Loucy (cell line): Measurements from ENCODE around the gene HLA-DMA.

ENCODE experiments used
- H2AFZ ChIP-seq: fragments of 200-600 bp; sonication (generic); 2 replicates; pipeline ENCODE4 v1.6.0; 2016; ENCODE audit warnings: antibody characterized with exemption, mild to moderate bottlenecking, low read length, moderate library complexity
- H3F3A ChIP-seq: fragments of 200-600 bp; 2 replicates; pipeline ENCODE4 v1.6.0; 2016; ENCODE audit warnings: antibody characterized with exemption, low read depth, mild to moderate bottlenecking
- H3K27me3 ChIP-seq: fragments of 200-600 bp; sonication (generic); 2 replicates; pipeline ENCODE4 v1.6.1; 2014; ENCODE audit warnings: low read length, mild to moderate bottlenecking; ENCODE audit not compliant: insufficient read depth, poor library complexity, severe bottlenecking
- H3K36me3 ChIP-seq: fragments of 200-600 bp; sonication (generic); 2 replicates; pipeline ENCODE4 v1.6.1; 2016; ENCODE audit warnings: low read length; ENCODE audit not compliant: insufficient read depth
- H3K4me1 ChIP-seq: fragments of 200-600 bp; sonication (generic); 2 replicates; pipeline ENCODE4 v1.5.1; 2014; ENCODE audit warnings: low read length, mild to moderate bottlenecking; ENCODE audit not compliant: insufficient read depth, poor library complexity, severe bottlenecking
- H3K4me2 ChIP-seq: fragments of 200-600 bp; sonication (generic); 2 replicates; pipeline ENCODE4 v1.6.0; 2014; ENCODE audit warnings: antibody characterized with exemption, low read length, low read depth, mild to moderate bottlenecking; ENCODE audit not compliant: poor library complexity, severe bottlenecking
- H3K4me3 ChIP-seq: fragments of 200-600 bp; sonication (generic); 2 replicates; pipeline ENCODE4 v1.5.1; 2014; ENCODE audit warnings: low read length, mild to moderate bottlenecking, mixed read lengths; ENCODE audit not compliant: poor library complexity, severe bottlenecking
- H3K79me2 ChIP-seq: fragments of 200-600 bp; sonication (generic); 2 replicates; pipeline ENCODE4 v1.6.1; 2014; ENCODE audit warnings: low read length; ENCODE audit not compliant: insufficient read depth
- H3K9ac ChIP-seq: fragments of 200-600 bp; sonication (generic); 2 replicates; pipeline ENCODE4 v1.6.0; 2014; ENCODE audit warnings: mild to moderate bottlenecking, low read depth, low read length, moderate library complexity; ENCODE audit not compliant: poor library complexity, severe bottlenecking
- H3K9me2 ChIP-seq: fragments of 200-600 bp; sonication (generic); replicated peaks from 2 replicates; pipeline ENCODE4 v1.6.1; 2016; ENCODE audit warnings: low read depth, low read length, mixed read lengths
- H3K9me3 ChIP-seq: fragments of 200-600 bp; sonication (generic); 2 replicates; pipeline ENCODE4 v1.6.1; 2014; ENCODE audit warnings: mild to moderate bottlenecking, antibody characterized with exemption, low read length, low read depth; ENCODE audit not compliant: insufficient read depth
- H4K20me1 ChIP-seq: fragments of 200-600 bp; sonication (generic); 2 replicates; pipeline ENCODE4 v1.6.0; 2014; ENCODE audit warnings: antibody characterized with exemption, low read length, mild to moderate bottlenecking; ENCODE audit not compliant: insufficient read depth, poor library complexity, severe bottlenecking
- EZH2phosphoT487 ChIP-seq: fragments of 200-600 bp; IDR thresholded peaks from 2 replicates; pipeline ENCODE4 v1.6.1; 2018; ENCODE audit warnings: antibody characterized with exemption, mild to moderate bottlenecking, moderate library complexity, borderline replicate concordance
- TF ChIP-seq, protein P1 (sequence below): fragments of 200-600 bp; sonication (generic); conservative IDR thresholded peaks from 2 replicates; pipeline ENCODE4 v1.5.1; 2014; ENCODE audit warnings: mild to moderate bottlenecking, antibody characterized with exemption, low read length

HLA-DMA gene

DNA sequence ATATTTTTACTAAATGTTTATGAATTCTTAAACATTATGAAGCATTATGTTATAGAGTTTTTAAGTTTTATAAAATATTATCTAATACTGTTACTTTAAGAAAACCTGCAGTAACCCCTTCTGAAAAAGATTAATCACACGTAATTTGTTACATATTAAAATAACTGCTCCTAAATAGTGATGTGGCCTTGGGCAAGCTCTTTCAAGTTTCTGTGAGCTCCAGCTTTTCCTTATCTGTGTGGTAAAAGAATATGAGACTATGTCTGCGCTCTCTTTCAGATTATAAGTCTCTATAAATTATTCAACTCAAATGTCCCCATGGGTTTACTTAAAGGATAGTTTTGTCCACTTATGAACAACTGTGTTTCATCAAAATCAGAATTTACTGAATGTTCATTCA, 44.0 kb downstream of the HLA-DMA start:
- Histone ChIP-seq H3F3A (no peaks in the 10 kb centered on the region), H4K20me1 (no peaks in the 10 kb centered on the region), H3K4me1 (no peaks in the 10 kb centered on the region), H3K79me2 (no peaks in the 10 kb centered on the region), H3K27me3 (no peaks in the 10 kb centered on the region), H3K9me3 (no peaks in the 10 kb centered on the region), H3K4me2 (no peak overlapping the region), H3K4me3 (no peak overlapping the region), H3K36me3 (no peaks in the 10 kb centered on the region), H3K9ac (no peak overlapping the region), H2AFZ (no peak overlapping the region), H3K9me2 (no peaks in the 10 kb centered on the region)
- TF ChIP-seq, protein P1, sequence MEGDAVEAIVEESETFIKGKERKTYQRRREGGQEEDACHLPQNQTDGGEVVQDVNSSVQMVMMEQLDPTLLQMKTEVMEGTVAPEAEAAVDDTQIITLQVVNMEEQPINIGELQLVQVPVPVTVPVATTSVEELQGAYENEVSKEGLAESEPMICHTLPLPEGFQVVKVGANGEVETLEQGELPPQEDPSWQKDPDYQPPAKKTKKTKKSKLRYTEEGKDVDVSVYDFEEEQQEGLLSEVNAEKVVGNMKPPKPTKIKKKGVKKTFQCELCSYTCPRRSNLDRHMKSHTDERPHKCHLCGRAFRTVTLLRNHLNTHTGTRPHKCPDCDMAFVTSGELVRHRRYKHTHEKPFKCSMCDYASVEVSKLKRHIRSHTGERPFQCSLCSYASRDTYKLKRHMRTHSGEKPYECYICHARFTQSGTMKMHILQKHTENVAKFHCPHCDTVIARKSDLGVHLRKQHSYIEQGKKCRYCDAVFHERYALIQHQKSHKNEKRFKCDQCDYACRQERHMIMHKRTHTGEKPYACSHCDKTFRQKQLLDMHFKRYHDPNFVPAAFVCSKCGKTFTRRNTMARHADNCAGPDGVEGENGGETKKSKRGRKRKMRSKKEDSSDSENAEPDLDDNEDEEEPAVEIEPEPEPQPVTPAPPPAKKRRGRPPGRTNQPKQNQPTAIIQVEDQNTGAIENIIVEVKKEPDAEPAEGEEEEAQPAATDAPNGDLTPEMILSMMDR: no peak
- TF ChIP-seq EZH2phosphoT487: no peak

DNA sequence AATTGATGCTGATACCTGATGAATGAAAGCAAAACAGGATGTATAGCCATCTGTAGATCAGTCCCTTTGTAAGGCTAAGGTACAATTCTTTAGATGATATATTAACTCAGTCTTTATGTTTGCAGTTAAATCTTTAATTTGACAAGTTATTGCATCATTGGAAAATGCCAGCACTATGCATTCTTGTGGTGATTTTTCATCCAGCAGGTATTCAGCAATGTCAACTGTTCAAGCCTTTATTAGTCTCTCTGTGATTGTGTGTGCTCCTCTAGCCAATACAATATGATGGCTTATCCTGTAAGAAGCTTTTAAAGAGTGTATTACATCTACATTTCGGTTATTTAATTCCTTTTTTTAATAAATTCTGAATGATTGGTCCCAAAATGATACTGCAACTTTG, 46.4 kb downstream of the HLA-DMA start:
- Histone ChIP-seq H3K4me2 (no peak overlapping the region), H3K9ac (no peak overlapping the region), H2AFZ (no peak overlapping the region), H3F3A (no peaks in the 10 kb centered on the region), H3K36me3 (no peaks in the 10 kb centered on the region), H3K27me3 (no peaks in the 10 kb centered on the region), H4K20me1 (no peaks in the 10 kb centered on the region), H3K9me2 (no peaks in the 10 kb centered on the region), H3K4me3 (no peak overlapping the region), H3K4me1 (no peaks in the 10 kb centered on the region), H3K79me2 (no peaks in the 10 kb centered on the region; the same call in 1 of the 2 replicates), H3K9me3 (no peaks in the 10 kb centered on the region)
- no peak for TF ChIP-seq EZH2phosphoT487
- TF ChIP-seq, protein P1: no peak

DNA sequence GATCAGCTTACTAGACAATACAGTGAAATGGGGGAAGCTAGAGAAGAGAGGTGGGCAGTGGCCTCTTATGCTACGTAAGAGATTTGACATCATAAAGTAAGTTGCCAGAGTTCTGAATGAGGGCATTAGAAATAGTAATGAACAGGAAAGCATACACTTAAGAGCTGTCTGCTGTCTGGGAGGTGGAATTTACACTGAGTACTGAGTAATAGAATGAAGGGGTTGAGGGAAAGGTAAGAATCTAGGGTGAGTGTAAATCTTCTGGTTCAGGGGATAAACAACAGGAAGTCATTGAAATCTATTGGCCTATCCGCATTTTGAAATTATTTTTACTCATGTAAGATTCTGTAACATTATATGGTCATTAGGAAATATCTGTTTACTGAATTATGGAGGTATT, 47.8 kb downstream of the HLA-DMA start:
- Histone ChIP-seq H3K4me3 (no peak overlapping the region), H2AFZ (no peak overlapping the region), H3K79me2 (peaks cover 12% of the 10 kb centered on the region), H3K9ac (no peak overlapping the region), H3K27me3 (no peaks in the 10 kb centered on the region), H3K4me1 (peaks cover 3% of the 10 kb centered on the region), H3K9me2 (no peaks in the 10 kb centered on the region), H3F3A (no peaks in the 10 kb centered on the region), H3K4me2 (no peak overlapping the region), H3K36me3 (0 out of 2 replicates have a peak, but pooled peaks cover 4% of the 10 kb centered on the region), H3K9me3 (no peaks in the 10 kb centered on the region), H4K20me1 (no peaks in the 10 kb centered on the region)
- TF ChIP-seq, protein P1: no peak
- TF ChIP-seq EZH2phosphoT487: no peak
